Effector memory CD4-positive, alpha-beta T cell (primary cell): Measurements from ENCODE around the gene KLHL29.

Experiments
- DNase-seq, 3 donors: peaks; one replicate each; pipeline ENCODE4 v3.0.0-alpha.2; 2020
- H3K27ac ChIP-seq: 2 replicates; pipeline ENCODE4 v1.7.0; 2013; ENCODE audit warnings: mild to moderate bottlenecking, low read length, moderate library complexity; ENCODE audit not compliant: insufficient read depth, poor library complexity, severe bottlenecking
- H3K27me3 ChIP-seq: replicated peaks from 2 replicates; pipeline ENCODE4 v1.7.0; 2013; ENCODE audit warnings: mild to moderate bottlenecking, low read length; ENCODE audit not compliant: insufficient read depth, control insufficient read depth, poor library complexity, severe bottlenecking
- H3K36me3 ChIP-seq: 2 replicates; pipeline ENCODE4 v1.7.0; 2013; ENCODE audit warnings: mild to moderate bottlenecking, low read length, moderate library complexity; ENCODE audit not compliant: control insufficient read depth, insufficient read depth
- H3K4me1 ChIP-seq: 2 replicates; pipeline ENCODE4 v1.7.0; 2013; ENCODE audit warnings: low read length, mild to moderate bottlenecking; ENCODE audit not compliant: control insufficient read depth, insufficient read depth, poor library complexity, severe bottlenecking
- H3K4me3 ChIP-seq: 2 replicates; pipeline ENCODE4 v1.7.0; 2013; ENCODE audit warnings: low read length, low read depth, mild to moderate bottlenecking; ENCODE audit not compliant: insufficient read depth, poor library complexity, severe bottlenecking
- H3K9me3 ChIP-seq: 2 replicates; pipeline ENCODE4 v1.7.0; 2013; ENCODE audit warnings: mild to moderate bottlenecking, low read length, moderate library complexity; ENCODE audit not compliant: control insufficient read depth

KLHL29 gene

DNA sequence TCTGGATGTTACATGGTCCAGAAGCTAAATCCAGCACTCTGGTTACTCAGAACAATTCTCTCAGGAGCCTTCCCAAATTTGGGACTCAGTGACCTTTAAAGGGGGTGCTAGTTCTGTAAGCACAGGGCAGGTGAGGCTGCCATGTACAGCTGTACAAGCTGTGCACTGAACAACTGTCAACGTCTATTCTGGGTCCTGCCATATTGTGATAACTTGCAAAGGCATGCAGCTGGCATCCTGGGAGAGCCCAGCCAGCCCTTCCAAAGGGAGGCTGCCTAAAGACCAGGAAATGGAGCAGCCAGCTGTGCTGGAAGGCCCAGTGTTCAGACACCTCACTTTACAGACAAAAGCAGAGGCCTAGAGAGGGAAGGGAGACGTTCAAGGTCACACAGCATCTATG lies 204.8 kb downstream of the KLHL29 start:
- no peak for DNase-seq
- Histone ChIP-seq H3K27me3 (no peaks in the 10 kb centered on the region), H3K4me1 (no peaks in the 10 kb centered on the region), H3K4me3 (no peak overlapping the region), H3K9me3 (no peaks in the 10 kb centered on the region), H3K27ac (no peak overlapping the region), H3K36me3 (no peaks in the 10 kb centered on the region)

DNA sequence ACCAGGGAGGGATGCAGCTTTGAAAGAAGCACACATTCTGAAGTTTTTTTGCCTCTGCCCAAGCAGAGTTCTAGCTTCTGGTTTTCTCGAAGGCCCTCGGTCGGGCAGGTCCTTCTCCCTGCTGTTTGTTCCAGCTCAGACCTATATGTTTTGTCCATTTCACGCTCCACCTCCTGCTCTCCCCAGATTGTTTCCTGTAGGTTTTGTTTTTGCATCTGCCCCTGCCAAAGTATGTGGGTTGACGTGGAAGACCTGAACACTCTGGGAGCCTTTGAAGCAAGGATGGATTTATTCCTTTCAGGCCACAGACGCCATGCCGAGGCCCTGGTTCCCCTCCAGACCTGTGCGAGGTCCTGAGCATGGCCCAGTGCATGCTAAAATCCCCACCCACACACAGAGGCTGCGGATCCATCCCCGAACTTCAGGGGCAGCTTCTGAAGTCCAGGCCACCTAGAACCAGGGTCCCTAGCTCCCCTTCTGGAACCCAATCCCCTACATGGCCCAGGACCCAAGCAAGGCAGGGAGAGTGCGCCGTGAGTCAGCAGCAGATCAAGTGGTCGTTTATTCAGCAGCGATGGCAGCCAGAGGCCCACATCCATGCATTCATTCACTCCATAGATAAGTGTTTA lies 205.4 kb downstream of the KLHL29 start:
- no peak overlapping the region for H3K27ac ChIP-seq
- no peak overlapping the region for H3K4me3 ChIP-seq
- H3K9me3 ChIP-seq = no peaks in the 10 kb centered on the region
- H3K27me3 ChIP-seq = no peaks in the 10 kb centered on the region
- H3K4me1 ChIP-seq = no peaks in the 10 kb centered on the region
- no peak for DNase-seq
- H3K36me3 ChIP-seq = no peaks in the 10 kb centered on the region

DNA sequence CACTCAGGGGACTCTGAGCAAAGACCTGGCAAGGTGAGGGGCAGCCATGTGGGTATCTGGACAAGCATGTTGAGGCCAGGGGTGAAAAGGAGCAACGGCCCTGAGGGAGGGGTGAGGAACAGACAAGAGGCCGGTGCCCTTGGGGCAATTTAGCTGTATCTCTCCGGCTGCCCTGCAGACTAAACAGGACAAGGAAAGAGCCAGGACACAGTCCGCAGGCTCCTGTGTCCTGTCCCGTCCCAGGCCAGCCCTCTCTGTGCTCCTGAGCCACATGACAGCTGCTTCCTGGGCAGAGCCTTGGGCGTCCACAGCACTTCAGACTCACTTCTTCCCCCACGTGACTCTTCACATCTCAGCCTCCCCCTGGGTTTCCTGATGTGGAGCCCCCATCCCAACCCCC lies 206.1 kb downstream of the KLHL29 start:
- H3K9me3 ChIP-seq = no peaks in the 10 kb centered on the region
- H3K36me3 ChIP-seq = no peaks in the 10 kb centered on the region
- H3K4me3 ChIP-seq = no peak overlapping the region
- no peaks in the 10 kb centered on the region for H3K27me3 ChIP-seq
- no peak for DNase-seq
- no peak overlapping the region for H3K27ac ChIP-seq
- H3K4me1 ChIP-seq = no peaks in the 10 kb centered on the region

DNA sequence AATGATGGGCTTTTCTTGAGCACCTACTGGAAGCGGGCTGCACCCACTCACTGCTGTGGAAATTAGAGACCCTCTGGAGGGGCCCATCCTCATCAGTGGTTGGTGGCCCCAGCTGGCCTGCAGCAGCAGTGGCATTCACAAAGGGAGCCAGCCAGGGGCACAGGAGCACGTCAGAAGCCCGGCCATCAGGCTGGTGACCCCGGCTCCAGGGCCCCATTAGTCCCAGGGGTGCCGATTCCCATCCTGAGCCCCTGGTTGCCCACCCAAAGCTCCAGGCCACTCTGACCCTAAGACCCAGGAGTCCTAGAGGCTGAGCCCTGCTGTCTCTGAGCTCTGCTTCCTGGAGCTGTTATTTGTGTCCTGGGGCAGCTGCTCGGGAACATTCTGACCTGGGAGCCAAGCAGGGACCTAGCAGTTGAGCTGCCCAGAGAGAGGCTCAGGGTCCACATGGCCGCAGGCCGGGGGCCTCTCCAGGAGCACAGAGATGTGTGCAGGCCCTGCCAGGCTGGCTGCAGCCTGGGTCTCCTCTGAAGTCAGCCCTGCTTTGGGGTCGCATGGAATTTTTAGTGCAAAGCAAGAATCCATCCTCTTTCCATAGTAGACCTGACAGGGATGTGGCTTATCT lies 207.2 kb downstream of the KLHL29 start:
- H3K4me1 ChIP-seq = no peaks in the 10 kb centered on the region

DNA sequence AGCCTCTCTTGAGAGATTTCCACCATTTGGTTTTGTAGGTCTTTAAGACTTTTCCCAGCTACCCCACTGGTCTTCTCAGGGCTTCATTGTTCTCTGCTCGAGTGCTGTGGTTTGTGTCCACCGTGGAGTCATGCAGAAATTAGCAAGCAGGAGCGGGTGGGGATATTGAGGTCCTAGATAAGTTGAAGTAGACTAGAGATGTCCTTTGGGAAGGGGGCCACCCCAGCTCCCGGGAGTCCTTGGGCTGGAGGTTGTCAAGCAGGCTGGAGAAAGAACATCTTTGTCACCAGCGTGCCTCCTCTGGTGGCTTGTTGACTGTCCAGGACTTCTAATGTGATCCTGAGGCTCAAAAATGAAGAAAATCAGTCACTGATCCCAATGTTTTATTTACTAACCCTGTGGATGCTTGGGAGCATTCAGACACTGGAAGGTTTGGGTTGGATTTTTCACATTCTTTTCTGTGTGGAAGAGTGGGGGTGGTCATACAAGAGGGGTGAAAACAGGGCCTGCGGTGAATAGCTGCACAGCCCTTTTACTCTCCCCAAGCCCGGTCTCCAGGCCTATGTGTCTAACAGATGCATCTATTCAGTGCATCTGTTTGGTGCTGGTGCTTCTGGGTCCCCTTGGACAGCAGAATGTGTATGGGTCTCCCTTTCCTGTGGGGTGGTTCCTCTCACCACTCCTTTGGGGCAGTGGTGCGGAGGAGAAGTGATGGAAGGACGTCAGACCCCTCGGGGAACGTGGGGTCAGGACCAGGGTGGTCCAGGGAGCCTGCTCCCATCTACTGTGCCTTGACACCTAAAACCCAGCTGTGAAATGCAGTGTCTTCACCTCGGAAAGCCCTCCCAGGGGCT lies 208.1 kb downstream of the KLHL29 start:
- no peaks in the 10 kb centered on the region for H3K27me3 ChIP-seq
- H3K27ac ChIP-seq = no peak overlapping the region
- no peaks in the 10 kb centered on the region for H3K9me3 ChIP-seq
- H3K4me1 ChIP-seq = no peaks in the 10 kb centered on the region
- no peaks in the 10 kb centered on the region for H3K36me3 ChIP-seq
- no peak overlapping the region for H3K4me3 ChIP-seq
- no peak for DNase-seq

More for the DNA sequence above, 207.2 kb downstream of the KLHL29 start:
- Histone ChIP-seq H3K4me3 (no peak overlapping the region), H3K27me3 (no peaks in the 10 kb centered on the region), H3K36me3 (no peaks in the 10 kb centered on the region), H3K9me3 (no peaks in the 10 kb centered on the region), H3K27ac (no peak overlapping the region)
- DNase-seq = no peak

DNA sequence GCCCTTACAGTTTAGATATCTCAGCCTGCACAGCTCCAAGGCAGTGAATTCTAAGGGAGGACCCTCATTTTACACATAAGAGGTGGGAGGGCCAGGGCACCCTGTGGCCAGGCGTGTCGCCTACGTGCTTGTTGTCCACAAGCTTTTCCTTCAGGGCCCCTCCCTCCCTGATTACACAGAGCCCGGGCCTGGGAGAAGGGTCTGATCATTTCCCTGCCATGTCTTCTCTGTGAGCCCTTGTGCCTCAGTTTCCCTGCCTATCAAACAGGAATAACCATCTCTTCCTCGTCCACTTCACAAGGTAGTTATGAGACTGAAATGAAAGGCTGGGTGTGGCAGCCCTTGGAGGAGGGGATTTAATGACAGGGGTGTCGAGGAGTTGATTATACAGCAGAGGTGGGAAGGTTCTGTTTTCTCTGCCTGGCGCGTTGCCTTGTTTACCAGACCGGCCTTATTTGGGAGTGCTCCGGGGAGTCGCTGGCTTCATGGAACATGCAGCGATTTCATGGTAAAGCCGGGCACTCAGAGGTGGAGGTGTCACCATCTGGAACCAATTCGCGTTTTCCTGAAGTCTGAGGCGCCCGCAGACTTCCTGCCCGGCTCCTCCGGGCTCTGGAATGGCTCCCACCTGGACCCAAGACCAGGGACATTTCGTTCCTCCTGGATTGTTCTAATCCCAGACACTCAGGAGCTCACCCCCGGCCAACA lies 208.9 kb downstream of the KLHL29 start:
- no peak overlapping the region for H3K4me3 ChIP-seq

DNA sequence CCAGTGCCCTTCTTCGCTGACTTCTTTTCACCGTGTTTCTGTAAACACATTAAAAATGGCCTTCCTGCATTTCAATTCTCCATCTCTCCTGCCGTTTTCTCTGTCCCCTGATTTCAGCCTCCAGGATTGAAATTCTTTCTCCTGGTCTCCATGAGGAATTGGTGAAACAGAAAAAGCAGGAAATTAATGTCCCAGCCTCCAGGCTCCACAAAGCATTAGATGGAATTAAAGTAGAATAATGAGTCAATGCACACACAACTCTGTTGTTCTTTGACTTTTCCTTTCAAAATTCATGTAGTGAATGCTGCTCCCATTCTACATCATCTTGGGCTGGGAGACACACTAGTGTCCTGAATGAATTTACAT lies 209.5 kb downstream of the KLHL29 start:
- Histone ChIP-seq H3K36me3 (no peaks in the 10 kb centered on the region), H3K4me1 (no peaks in the 10 kb centered on the region), H3K27ac (no peak overlapping the region), H3K4me3 (no peak overlapping the region), H3K9me3 (no peaks in the 10 kb centered on the region), H3K27me3 (no peaks in the 10 kb centered on the region)
- no peak for DNase-seq

More for the DNA sequence above, 208.9 kb downstream of the KLHL29 start:
- no peak overlapping the region for H3K27ac ChIP-seq
- H3K27me3 ChIP-seq = no peaks in the 10 kb centered on the region
- no peaks in the 10 kb centered on the region for H3K4me1 ChIP-seq
- H3K9me3 ChIP-seq = no peaks in the 10 kb centered on the region
- no peak for DNase-seq
- no peaks in the 10 kb centered on the region for H3K36me3 ChIP-seq

DNA sequence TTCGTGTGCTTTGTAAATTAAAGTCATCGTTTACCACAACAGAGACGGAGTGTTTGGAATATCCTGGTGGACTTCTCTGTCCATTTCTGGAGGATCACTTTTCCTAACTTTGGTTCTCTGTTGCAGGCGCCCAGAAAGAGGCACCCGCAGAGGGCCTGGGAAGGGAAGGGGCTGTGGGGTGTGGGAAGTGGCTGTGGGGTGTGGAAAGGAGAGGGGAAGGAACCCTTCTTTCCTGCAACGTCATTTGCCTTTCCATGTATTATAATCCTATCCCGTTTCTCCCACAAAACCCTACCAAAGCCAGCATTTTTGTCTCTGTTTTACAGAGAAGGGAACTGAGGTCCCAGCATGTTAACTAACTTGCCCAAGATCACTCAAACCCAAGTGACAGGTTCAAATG lies 210.0 kb downstream of the KLHL29 start:
- H3K27me3 ChIP-seq = no peaks in the 10 kb centered on the region
- H3K4me3 ChIP-seq = no peak overlapping the region
- H3K4me1 ChIP-seq = no peaks in the 10 kb centered on the region
- DNase-seq = no peak
- no peaks in the 10 kb centered on the region for H3K9me3 ChIP-seq
- no peaks in the 10 kb centered on the region for H3K36me3 ChIP-seq
- H3K27ac ChIP-seq = no peak overlapping the region

DNA sequence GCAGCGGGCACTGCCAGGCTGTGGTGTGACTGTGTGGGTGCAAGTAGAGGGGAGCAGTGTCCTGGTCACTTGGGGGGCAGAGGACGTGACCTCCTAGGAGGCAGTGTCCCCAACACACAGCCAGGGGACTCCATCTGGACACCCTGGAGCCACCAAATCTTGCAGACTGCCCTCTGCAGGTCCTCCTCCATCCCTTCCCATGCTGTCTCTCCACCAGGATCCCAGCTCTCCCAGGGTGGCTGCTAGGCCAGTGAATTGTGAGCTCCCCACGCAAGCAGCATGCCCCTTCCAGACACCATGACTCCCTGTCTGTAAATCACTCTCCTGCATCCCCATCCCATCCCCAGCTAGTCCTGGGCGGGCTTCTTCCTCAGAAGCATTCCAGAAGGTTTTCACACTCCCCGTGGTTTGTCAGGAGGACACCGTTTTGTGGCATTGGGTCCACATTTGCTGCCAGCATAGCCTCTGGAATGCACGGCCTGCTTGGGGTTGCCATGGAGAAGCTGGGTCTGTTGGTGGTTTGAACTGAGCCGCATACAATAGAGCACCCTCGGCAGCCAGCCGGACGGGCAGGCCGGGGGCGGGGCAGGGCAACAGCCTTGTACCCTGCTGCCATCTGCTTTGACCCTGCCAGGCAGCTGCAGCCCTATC lies 210.7 kb downstream of the KLHL29 start:
- H3K27me3 ChIP-seq = no peaks in the 10 kb centered on the region
- H3K4me3 ChIP-seq = no peak overlapping the region
- no peaks in the 10 kb centered on the region for H3K4me1 ChIP-seq
- no peaks in the 10 kb centered on the region for H3K9me3 ChIP-seq
- H3K36me3 ChIP-seq = no peaks in the 10 kb centered on the region
- DNase-seq = no peak
- H3K27ac ChIP-seq = no peak overlapping the region
